SK-N-MC (cell line): ENCODE measurements around the gene TANGO6.
"Not testable (repeated sequence)": the region's sequence is repeated elsewhere in the genome, so short reads cannot be mapped to it uniquely, and the experiment has no call there.

Experiments
- DNase-seq: peaks from one replicate; pipeline ENCODE4 v3.0.0-alpha.2; 2011; ENCODE audit warnings: low read depth, low spot score
- H3K27ac ChIP-seq: fragments of 200-600 bp; sonication (generic); 2 replicates; pipeline ENCODE4 v1.5.1; 2016; ENCODE audit warnings: mixed run types
- H3K36me3 ChIP-seq: fragments of 200-600 bp; sonication (generic); 2 replicates; pipeline ENCODE4 v1.6.1; 2017; ENCODE audit warnings: antibody characterized with exemption, low read length, mixed read lengths; ENCODE audit not compliant: insufficient read depth
- H3K4me3 ChIP-seq: fragments of 200-600 bp; sonication (generic); 2 replicates; pipeline ENCODE4 v1.5.1; 2016
- H3K9ac ChIP-seq: fragments of 200-600 bp; sonication (generic); 2 replicates; pipeline ENCODE4 v1.8.0; 2017; ENCODE audit warnings: mixed run types, mixed read lengths; ENCODE audit not compliant: insufficient read length
- H3K9me3 ChIP-seq: fragments of 200-600 bp; sonication (generic); 2 replicates; pipeline ENCODE4 v1.6.1; 2017; ENCODE audit warnings: low read depth, mild to moderate bottlenecking, antibody characterized with exemption, low read length, moderate library complexity, mixed read lengths
- EZH2 ChIP-seq: fragments of 200-600 bp; sonication (generic); IDR thresholded peaks from one replicate; pipeline ENCODE4 v1.6.1; 2017; ENCODE audit warnings: antibody characterized with exemption
- FOXP2 ChIP-seq: optimal IDR thresholded peaks from 2 replicates; pipeline ENCODE3; 2011; ENCODE audit warnings: mild to moderate bottlenecking, moderate library complexity; ENCODE audit not compliant: insufficient read depth; ENCODE audit errors: extremely low read length, control extremely low read depth
- POLR2AphosphoS5 ChIP-seq: IDR thresholded peaks from 2 replicates; pipeline ENCODE4 v1.6.1; 2012; ENCODE audit warnings: mild to moderate bottlenecking, low read depth, low read length, borderline replicate concordance

Gene TANGO6

DNA sequence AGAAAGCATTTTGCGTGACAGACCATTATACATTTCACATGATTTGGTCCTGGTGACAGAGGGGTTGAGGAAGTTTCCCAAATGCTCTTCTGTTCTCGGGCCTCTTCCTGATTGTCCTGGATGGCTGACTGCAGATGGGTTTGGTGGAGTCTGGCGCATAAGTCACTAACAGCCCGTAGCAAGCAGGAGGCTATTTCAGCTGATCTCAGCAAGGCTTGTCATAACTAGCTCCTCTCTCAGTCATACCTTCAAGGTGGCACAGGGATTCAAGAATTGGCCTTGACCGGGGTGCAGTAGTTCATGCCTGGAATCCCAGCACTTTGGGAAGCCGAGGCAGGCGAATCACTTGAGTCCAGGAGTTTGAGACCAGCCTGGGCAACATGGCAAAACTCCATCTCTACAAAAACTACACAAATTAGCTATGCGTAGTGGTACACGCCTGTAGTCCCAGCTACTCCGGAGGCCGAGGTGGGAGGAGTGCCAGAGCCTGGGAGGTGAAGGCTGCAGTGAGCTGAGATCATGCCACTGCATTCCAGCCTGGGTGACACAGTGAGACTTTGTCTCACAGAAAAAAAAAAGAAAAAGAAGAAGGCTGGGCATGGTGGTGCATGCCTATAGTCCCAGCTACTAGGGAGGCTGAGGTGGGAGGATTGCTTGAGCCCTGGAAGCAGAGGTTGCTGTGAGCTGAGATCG is 193.2 kb downstream of the TANGO6 start:
- no peak for DNase-seq
- TF ChIP-seq EZH2 = no peak
- TF ChIP-seq FOXP2 = no peak
- TF ChIP-seq POLR2AphosphoS5 = no peak
- Histone ChIP-seq H3K27ac (no peak overlapping the region), H3K9ac (no peak overlapping the region), H3K36me3 (0 out of 2 replicates have a peak, but pooled peaks cover 1% of the 10 kb centered on the region), H3K4me3 (no peak overlapping the region), H3K9me3 (no peaks in the 10 kb centered on the region)

DNA sequence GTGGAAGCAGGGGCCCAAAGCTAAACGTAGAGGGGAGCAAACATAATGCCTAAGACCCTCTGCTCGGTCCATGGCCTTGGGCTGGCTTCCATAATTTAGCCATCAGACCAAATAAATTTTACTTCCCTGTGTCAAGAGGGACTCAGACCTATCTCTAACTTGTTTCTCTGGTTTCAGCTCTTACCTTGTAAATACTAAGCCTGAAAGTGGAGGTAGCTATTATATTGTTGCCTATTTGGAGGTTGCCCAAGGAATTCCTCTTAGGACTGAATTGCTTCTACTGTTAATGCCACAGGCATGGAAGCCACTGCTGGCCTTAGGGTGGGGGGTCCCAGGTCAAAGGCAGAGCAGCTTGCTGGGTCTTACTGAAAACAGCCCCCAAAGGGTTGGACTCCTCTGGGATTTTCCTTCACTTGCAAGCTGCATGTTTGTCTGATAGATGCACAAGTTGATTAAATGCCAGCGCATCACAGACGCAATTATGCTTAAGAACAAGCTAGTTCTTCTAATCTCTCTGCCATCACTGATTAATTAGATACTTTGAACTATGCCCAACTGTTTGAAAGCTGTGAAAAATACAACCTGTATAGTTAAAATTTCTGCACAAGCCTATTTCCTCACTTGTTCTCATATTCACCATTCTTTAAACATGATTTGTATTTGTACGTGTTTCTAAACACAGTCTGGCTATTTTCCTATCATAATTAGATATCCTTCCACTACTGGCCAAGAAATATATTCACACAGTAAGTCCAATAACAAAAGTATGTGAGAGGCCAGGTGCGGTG is 194.2 kb downstream of the TANGO6 start:
- Histone ChIP-seq H3K27ac (no peak overlapping the region), H3K36me3 (0 out of 2 replicates have a peak, but pooled peaks cover 3% of the 10 kb centered on the region), H3K9me3 (no peaks in the 10 kb centered on the region), H3K9ac (no peak overlapping the region), H3K4me3 (no peak overlapping the region)
- no peak for TF ChIP-seq EZH2
- TF ChIP-seq POLR2AphosphoS5 = no peak
- TF ChIP-seq FOXP2 = no peak
- no peak for DNase-seq

DNA sequence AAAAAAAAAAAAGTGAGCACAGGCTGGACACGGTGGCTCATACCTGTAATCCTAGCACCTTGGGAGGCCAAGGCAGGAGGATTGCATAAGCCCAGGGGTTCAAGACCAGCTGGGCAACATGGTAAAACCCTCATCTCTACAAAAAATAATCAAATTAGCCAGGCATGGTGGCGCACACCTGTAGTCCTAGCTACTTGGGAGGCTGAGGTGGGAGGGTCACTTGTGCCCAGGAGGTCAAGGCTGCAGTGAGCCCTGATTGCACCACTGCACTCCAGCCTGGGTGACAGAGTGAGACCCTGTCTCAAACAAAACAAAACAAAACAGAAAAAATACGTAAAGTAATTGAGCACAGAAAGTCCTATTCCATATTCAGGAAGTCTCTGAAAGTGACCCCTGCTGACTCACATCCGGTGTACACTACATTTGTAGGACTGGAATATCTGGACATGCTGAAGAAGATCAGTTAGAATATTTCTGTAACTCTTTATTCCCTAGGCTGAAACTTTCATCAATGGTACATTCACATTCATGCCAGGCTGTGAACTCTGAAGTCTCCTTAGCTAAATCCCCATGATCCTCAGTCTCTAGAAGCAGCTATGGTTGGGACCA is 196.1 kb downstream of the TANGO6 start:
- DNase-seq = no peak
- Histone ChIP-seq H3K4me3 (no peak overlapping the region), H3K36me3 (0 out of 2 replicates have a peak, but pooled peaks cover 3% of the 10 kb centered on the region), H3K9me3 (no peaks in the 10 kb centered on the region), H3K27ac (no peak overlapping the region), H3K9ac (no peak overlapping the region)
- no peak for TF ChIP-seq POLR2AphosphoS5
- TF ChIP-seq FOXP2 = no peak
- no peak for TF ChIP-seq EZH2

- Histone ChIP-seq H3K4me3 (no peak overlapping the region), H3K36me3 (0 out of 2 replicates have a peak, but pooled peaks cover 3% of the 10 kb centered on the region), H3K9ac (no peak overlapping the region), H3K9me3 (no peaks in the 10 kb centered on the region), H3K27ac (no peak overlapping the region)
- DNase-seq = no peak
- no peak for TF ChIP-seq EZH2
- no peak for TF ChIP-seq FOXP2
- no peak for TF ChIP-seq POLR2AphosphoS5
These were observed 197.0 kb downstream of the TANGO6 start for GRCh38 chr16:69040144-69040909.

- H3K27ac ChIP-seq = no peak overlapping the region
- TF ChIP-seq EZH2 (no peak), FOXP2 (no peak), POLR2AphosphoS5 (no peak)
- H3K36me3 ChIP-seq = no peaks in the 10 kb centered on the region
- no peak for DNase-seq
- H3K9me3 ChIP-seq = no peaks in the 10 kb centered on the region
- H3K4me3 ChIP-seq = no peak overlapping the region
- H3K9ac ChIP-seq = no peak overlapping the region
These were observed 205.2 kb downstream of the TANGO6 start for GRCh38 chr16:69048328-69049120.

GRCh38 chr16:69049146-69049545 is 205.8 kb downstream of the TANGO6 start:
- TF ChIP-seq POLR2AphosphoS5 (no peak), EZH2 (no peak), FOXP2 (no peak)
- DNase-seq = no peak
- H3K9me3 ChIP-seq = no peaks in the 10 kb centered on the region

DNA sequence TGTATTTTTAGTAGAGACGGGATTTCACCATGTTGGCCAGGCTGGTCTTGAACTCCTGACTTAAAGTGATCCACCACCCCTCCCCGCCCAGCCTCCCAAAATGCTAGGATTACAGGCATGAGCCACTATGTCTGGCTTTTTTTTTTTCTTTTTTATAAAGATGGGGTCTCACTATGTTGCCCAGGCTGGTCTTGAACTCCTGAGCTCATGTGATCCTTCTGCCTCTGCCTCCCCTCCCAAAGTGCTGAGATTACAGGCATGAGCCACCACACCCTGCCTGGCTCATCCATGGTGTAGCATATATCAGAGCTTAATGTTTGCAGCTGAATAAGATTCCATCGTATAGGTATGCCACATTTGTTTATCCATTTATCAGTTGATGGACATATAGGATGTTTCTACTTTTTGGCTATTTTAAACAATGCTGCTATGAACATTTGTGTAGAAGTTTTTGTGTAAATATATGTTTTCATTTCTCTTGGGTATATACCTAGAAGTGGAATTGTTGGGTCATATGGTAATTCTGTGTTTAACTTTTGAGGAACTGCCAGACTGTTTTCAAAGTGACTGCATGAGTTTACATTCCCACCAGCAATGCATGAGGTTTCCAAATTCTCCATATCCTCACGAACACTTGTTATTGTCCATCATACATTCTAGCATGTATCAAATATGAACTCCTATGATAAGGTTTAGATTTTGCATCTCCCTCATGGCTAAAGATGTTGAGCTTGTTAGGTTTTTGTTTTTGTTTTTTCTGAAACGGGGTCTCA is 206.5 kb downstream of the TANGO6 start:
- TF ChIP-seq FOXP2 = no peak
- TF ChIP-seq EZH2 = no peak
- TF ChIP-seq POLR2AphosphoS5 = no peak
- Histone ChIP-seq H3K9me3 (no peaks in the 10 kb centered on the region), H3K9ac (no peak overlapping the region), H3K4me3 (no peak overlapping the region), H3K27ac (no peak overlapping the region), H3K36me3 (no peaks in the 10 kb centered on the region)
- no peak for DNase-seq

More at GRCh38 chr16:69049146-69049545, 205.8 kb downstream of the TANGO6 start:
- Histone ChIP-seq H3K36me3 (no peaks in the 10 kb centered on the region), H3K9ac (no peak overlapping the region), H3K27ac (no peak overlapping the region), H3K4me3 (no peak overlapping the region)

- H3K4me3 ChIP-seq, H3K27ac ChIP-seq, H3K9ac ChIP-seq, H3K9me3 ChIP-seq, DNase-seq, H3K36me3 ChIP-seq: not testable (repeated sequence)
These were observed 208.1 kb downstream of the TANGO6 start for GRCh38 chr16:69051517-69051830.
